Central memory CD8-positive, alpha-beta T cell (primary cell): Measurements from ENCODE around the gene SLC27A3.
"Not testable (repeated sequence)": the region's sequence is repeated elsewhere in the genome, so short reads cannot be mapped to it uniquely, and the experiment has no call there.

Experiments used
- ATAC-seq: fragments of 150-1000 bp; cut with Tn5 transposase; replicated peaks from 2 replicates; pipeline ENCODE4 v1.10.0; 2022; ENCODE audit warnings: mild to moderate bottlenecking, moderate FRiP score, moderate number of reproducible peaks; ENCODE audit not compliant: poor library complexity, severe bottlenecking; ENCODE audit errors: extremely low read depth
- DNase-seq, 2 donors: peaks; one replicate each; pipeline ENCODE4 v3.0.0; 2021; ENCODE audit warnings: low spot score in 2 of 2
- H3K27ac Mint-ChIP-seq: one replicate; pipeline ENCODE4 v1.8.0; 2022; ENCODE audit warnings: low read depth, mild to moderate bottlenecking, moderate library complexity, mixed read lengths
- H3K27me3 Mint-ChIP-seq: one replicate; pipeline ENCODE4 v1.8.0; 2022; ENCODE audit warnings: mixed read lengths
- H3K36me3 Mint-ChIP-seq: one replicate; pipeline ENCODE4 v1.8.0; 2022; ENCODE audit warnings: mild to moderate bottlenecking, moderate library complexity, mixed read lengths; ENCODE audit not compliant: insufficient read depth
- H3K4me1 Mint-ChIP-seq: one replicate; pipeline ENCODE4 v1.8.0; 2022; ENCODE audit warnings: mixed read lengths
- H3K4me3 Mint-ChIP-seq: one replicate; pipeline ENCODE4 v1.8.0; 2022; ENCODE audit warnings: mild to moderate bottlenecking, moderate library complexity, mixed read lengths
- H3K9me3 Mint-ChIP-seq: one replicate; pipeline ENCODE4 v1.8.0; 2022; ENCODE audit warnings: mixed read lengths

The SLC27A3 gene

GRCh38 chr1:153748903-153749302 is 26.3 kb upstream of the SLC27A3 start:
- H3K27ac Mint-ChIP-seq, result no peak overlapping the region
- DNase-seq (no peak), ATAC-seq (no peak)
- H3K27me3 Mint-ChIP-seq, result no peaks in the 10 kb centered on the region
- no peaks in the 10 kb centered on the region for H3K9me3 Mint-ChIP-seq
- H3K36me3 Mint-ChIP-seq, result peaks cover 40% of the 10 kb centered on the region
- peaks cover 12% of the 10 kb centered on the region for H3K4me1 Mint-ChIP-seq
- H3K4me3 Mint-ChIP-seq, result no peak overlapping the region

- Mint-ChIP-seq H3K9me3 (no peaks in the 10 kb centered on the region), H3K36me3 (peaks cover 44% of the 10 kb centered on the region), H3K27ac (no peak overlapping the region), H3K4me3 (no peak overlapping the region), H3K4me1 (peaks cover 7% of the 10 kb centered on the region), H3K27me3 (no peaks in the 10 kb centered on the region)
- DNase-seq, result peak; percentile 67 to 68
- peak; percentile 99 for ATAC-seq
These were observed 25.7 kb upstream of the SLC27A3 start for GRCh38 chr1:153749408-153750005.

GRCh38 chr1:153750026-153750995 is 24.9 kb upstream of the SLC27A3 start:
- H3K4me3 Mint-ChIP-seq, result no peak overlapping the region
- ATAC-seq (no peak), DNase-seq (no peak)
- H3K36me3 Mint-ChIP-seq, result peaks cover 48% of the 10 kb centered on the region
- H3K9me3 Mint-ChIP-seq, result no peaks in the 10 kb centered on the region
- no peaks in the 10 kb centered on the region for H3K27me3 Mint-ChIP-seq
- peaks cover 6% of the 10 kb centered on the region for H3K4me1 Mint-ChIP-seq
- no peak overlapping the region for H3K27ac Mint-ChIP-seq

- ATAC-seq, result no peak
- no peaks in the 10 kb centered on the region for H3K27me3 Mint-ChIP-seq
- H3K27ac Mint-ChIP-seq, result no peak overlapping the region
- no peaks in the 10 kb centered on the region for H3K9me3 Mint-ChIP-seq
- peaks cover 6% of the 10 kb centered on the region for H3K4me1 Mint-ChIP-seq
- H3K4me3 Mint-ChIP-seq, result no peak overlapping the region
- peaks cover 51% of the 10 kb centered on the region for H3K36me3 Mint-ChIP-seq
- DNase-seq, result no peak
These were observed 23.1 kb upstream of the SLC27A3 start for GRCh38 chr1:153752072-153752471.

GRCh38 chr1:153752571-153753195 is 22.5 kb upstream of the SLC27A3 start:
- Mint-ChIP-seq H3K4me1 (peaks cover 6% of the 10 kb centered on the region), H3K36me3 (peaks cover 51% of the 10 kb centered on the region), H3K9me3 (no peaks in the 10 kb centered on the region), H3K4me3 (no peak overlapping the region), H3K27me3 (no peaks in the 10 kb centered on the region), H3K27ac (no peak overlapping the region)
- ATAC-seq, result no peak
- no peak for DNase-seq

- ATAC-seq, result no peak
- Mint-ChIP-seq H3K4me3 (no peak overlapping the region), H3K36me3 (peaks cover 46% of the 10 kb centered on the region), H3K27ac (no peak overlapping the region), H3K9me3 (no peaks in the 10 kb centered on the region), H3K27me3 (no peaks in the 10 kb centered on the region), H3K4me1 (peaks cover 4% of the 10 kb centered on the region)
- no peak for DNase-seq
These were observed 20.9 kb upstream of the SLC27A3 start for GRCh38 chr1:153754266-153754665.

GRCh38 chr1:153760440-153760839 is 14.8 kb upstream of the SLC27A3 start:
- Mint-ChIP-seq H3K9me3 (no peaks in the 10 kb centered on the region), H3K27me3 (no peaks in the 10 kb centered on the region), H3K36me3 (peaks cover 37% of the 10 kb centered on the region), H3K27ac (no peak overlapping the region), H3K4me3 (no peak overlapping the region), H3K4me1 (no peaks in the 10 kb centered on the region)
- ATAC-seq (no peak), DNase-seq (no peak)

- H3K36me3 Mint-ChIP-seq, result peaks cover 51% of the 10 kb centered on the region
- no peaks in the 10 kb centered on the region for H3K27me3 Mint-ChIP-seq
- H3K9me3 Mint-ChIP-seq, result no peaks in the 10 kb centered on the region
- ATAC-seq (no peak), DNase-seq (no peak)
- no peak overlapping the region for H3K4me3 Mint-ChIP-seq
- no peak overlapping the region for H3K27ac Mint-ChIP-seq
- no peaks in the 10 kb centered on the region for H3K4me1 Mint-ChIP-seq
These were observed 11.6 kb upstream of the SLC27A3 start for GRCh38 chr1:153763365-153764225.

GRCh38 chr1:153764310-153764709 is 10.9 kb upstream of the SLC27A3 start:
- no peak for DNase-seq
- H3K4me1 Mint-ChIP-seq, result no peaks in the 10 kb centered on the region
- H3K36me3 Mint-ChIP-seq, result peaks cover 49% of the 10 kb centered on the region
- H3K27ac Mint-ChIP-seq, result no peak overlapping the region
- ATAC-seq, result no peak
- no peaks in the 10 kb centered on the region for H3K9me3 Mint-ChIP-seq
- H3K4me3 Mint-ChIP-seq, result no peak overlapping the region
- H3K27me3 Mint-ChIP-seq, result no peaks in the 10 kb centered on the region

GRCh38 chr1:153766663-153767062 is 8.5 kb upstream of the SLC27A3 start:
- not testable (repeated sequence) for H3K27me3 Mint-ChIP-seq, ATAC-seq, DNase-seq, H3K4me3 Mint-ChIP-seq, H3K9me3 Mint-ChIP-seq, H3K4me1 Mint-ChIP-seq, H3K27ac Mint-ChIP-seq
- peaks cover 35% of the 10 kb centered on the region for H3K36me3 Mint-ChIP-seq

GRCh38 chr1:153767519-153767918 is 7.7 kb upstream of the SLC27A3 start:
- H3K9me3 Mint-ChIP-seq, result no peaks in the 10 kb centered on the region
- H3K27me3 Mint-ChIP-seq, result no peaks in the 10 kb centered on the region
- ATAC-seq (no peak), DNase-seq (no peak)
- no peak overlapping the region for H3K4me3 Mint-ChIP-seq
- H3K36me3 Mint-ChIP-seq, result peaks cover 32% of the 10 kb centered on the region
- no peak overlapping the region for H3K27ac Mint-ChIP-seq
- no peaks in the 10 kb centered on the region for H3K4me1 Mint-ChIP-seq
